IPS-20b (cell line): ENCODE measurements around the gene PDE6C.
"Not testable (repeated sequence)": the region's sequence is repeated elsewhere in the genome, so short reads cannot be mapped to it uniquely, and the experiment has no call there.

Experiments
- H3K27ac ChIP-seq: one replicate; pipeline ENCODE4 v1.5.1; 2013; ENCODE audit warnings: low read length
- H3K27me3 ChIP-seq: 2 replicates; pipeline ENCODE4 v1.6.1; 2013; ENCODE audit warnings: mild to moderate bottlenecking, low read length, inconsistent platforms; ENCODE audit not compliant: insufficient read depth
- H3K36me3 ChIP-seq: 2 replicates; pipeline ENCODE4 v1.6.1; 2013; ENCODE audit warnings: low read depth, mild to moderate bottlenecking, inconsistent platforms, low read length, moderate library complexity; ENCODE audit not compliant: insufficient read depth
- H3K4me1 ChIP-seq: 2 replicates; pipeline ENCODE4 v1.6.1; 2013; ENCODE audit warnings: mild to moderate bottlenecking, control low read depth, inconsistent platforms, low read length, moderate library complexity; ENCODE audit not compliant: insufficient read depth
- H3K4me3 ChIP-seq: 2 replicates; pipeline ENCODE4 v1.5.1; 2013; ENCODE audit warnings: mild to moderate bottlenecking, low read length, inconsistent platforms
- H3K9ac ChIP-seq: 2 replicates; pipeline ENCODE4 v1.6.1; 2013; ENCODE audit warnings: low read depth, mild to moderate bottlenecking, inconsistent platforms, low read length, moderate library complexity
- H3K9me3 ChIP-seq: 2 replicates; pipeline ENCODE4 v1.6.1; 2013; ENCODE audit warnings: mild to moderate bottlenecking, low read depth, low read length, inconsistent platforms; ENCODE audit not compliant: insufficient read depth

Gene PDE6C

DNA sequence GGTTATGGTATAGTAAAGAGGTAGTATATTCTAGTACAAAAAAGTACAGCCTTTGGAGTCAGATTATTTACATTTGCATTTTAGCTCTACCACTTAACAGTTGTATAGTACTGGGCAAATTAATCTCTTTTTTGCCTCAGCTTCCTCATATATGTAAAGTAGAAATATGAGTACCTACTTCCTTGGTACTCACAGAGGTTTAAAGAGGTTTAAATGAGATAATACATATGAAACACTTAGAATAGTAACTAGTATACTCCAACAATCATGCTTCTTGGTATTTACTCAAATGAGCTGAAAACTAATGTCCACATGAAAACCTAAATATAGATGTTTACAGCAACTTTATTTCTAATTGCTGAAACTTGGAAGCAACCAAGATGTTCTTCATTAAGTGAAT lies 75.4 kb downstream of the PDE6C start:
- Histone ChIP-seq H3K4me3 (no peak overlapping the region), H3K9me3 (no peaks in the 10 kb centered on the region), H3K9ac (no peak overlapping the region), H3K27ac (no peak overlapping the region), H3K36me3 (peaks cover 31% of the 10 kb centered on the region), H3K27me3 (no peaks in the 10 kb centered on the region), H3K4me1 (peaks cover 9% of the 10 kb centered on the region; the same call in 1 of the 2 replicates)

DNA sequence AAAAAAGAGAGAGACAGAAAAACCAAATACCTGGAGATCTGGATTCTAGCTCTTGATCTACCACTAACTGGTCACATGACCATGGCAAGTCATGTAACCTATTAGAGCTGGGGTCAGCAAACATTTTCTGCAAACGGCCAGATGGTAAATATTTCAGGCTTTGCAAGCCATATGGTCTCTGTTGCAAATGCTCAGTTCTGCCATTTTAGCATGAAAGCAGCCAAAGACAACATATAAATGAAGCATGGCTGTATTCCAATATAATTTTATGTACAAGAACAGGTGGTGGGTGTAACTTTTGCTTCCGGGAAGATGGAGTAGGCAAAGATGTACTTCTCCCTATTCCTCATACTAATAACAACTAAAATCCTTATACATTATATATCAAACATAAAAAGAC lies 83.4 kb downstream of the PDE6C start:
- no peaks in the 10 kb centered on the region for H3K9me3 ChIP-seq
- no peak overlapping the region for H3K4me3 ChIP-seq
- H3K9ac ChIP-seq, result no peak overlapping the region
- H3K4me1 ChIP-seq, result peaks cover 5% of the 10 kb centered on the region
- no peaks in the 10 kb centered on the region for H3K27me3 ChIP-seq
- peaks cover 63% of the 10 kb centered on the region for H3K36me3 ChIP-seq
- H3K27ac ChIP-seq, result no peak overlapping the region

DNA sequence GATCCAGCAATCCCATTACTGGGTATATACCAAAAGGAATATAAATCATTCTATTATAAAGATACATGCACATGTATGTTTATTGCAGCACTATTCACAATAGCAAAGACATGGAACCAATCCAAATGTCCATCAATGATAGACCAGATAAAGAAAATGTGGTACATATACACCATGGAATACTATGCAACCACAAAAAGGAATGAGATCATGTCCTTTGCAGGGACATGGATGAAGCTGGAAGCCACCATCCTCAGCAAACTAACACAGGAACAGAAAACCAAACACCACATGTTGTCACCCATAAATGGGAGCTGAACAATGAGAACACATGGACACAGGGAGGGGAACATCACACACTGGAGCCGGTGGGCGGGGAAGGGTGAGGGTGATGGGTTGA lies 84.2 kb downstream of the PDE6C start:
- not testable (repeated sequence) for H3K9ac ChIP-seq, H3K4me3 ChIP-seq, H3K4me1 ChIP-seq, H3K27ac ChIP-seq, H3K9me3 ChIP-seq, H3K27me3 ChIP-seq
- peaks cover 55% of the 10 kb centered on the region for H3K36me3 ChIP-seq

DNA sequence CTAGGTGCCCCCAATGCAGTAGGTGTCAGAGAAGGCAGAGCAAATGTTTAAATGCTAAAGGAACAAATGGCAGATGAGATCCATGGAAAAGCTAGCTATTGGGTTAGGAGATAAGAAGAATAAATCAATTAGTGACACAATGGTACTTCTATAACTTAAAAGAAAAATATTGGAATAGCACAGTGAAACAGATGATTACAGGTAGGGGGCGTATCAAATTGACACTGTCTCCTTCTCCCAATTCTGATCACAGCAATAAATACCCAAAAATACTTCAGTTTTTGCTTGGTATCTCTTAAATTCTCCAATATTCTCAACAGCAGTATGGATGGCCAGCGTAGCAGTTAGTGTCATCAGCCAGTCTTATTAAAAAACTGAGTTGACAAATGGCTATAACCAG lies 84.9 kb downstream of the PDE6C start:
- Histone ChIP-seq H3K27me3 (no peaks in the 10 kb centered on the region), H3K9me3 (no peaks in the 10 kb centered on the region), H3K4me1 (peaks cover 5% of the 10 kb centered on the region), H3K9ac (no peak overlapping the region), H3K27ac (no peak overlapping the region), H3K36me3 (peaks cover 49% of the 10 kb centered on the region), H3K4me3 (no peak overlapping the region)

DNA sequence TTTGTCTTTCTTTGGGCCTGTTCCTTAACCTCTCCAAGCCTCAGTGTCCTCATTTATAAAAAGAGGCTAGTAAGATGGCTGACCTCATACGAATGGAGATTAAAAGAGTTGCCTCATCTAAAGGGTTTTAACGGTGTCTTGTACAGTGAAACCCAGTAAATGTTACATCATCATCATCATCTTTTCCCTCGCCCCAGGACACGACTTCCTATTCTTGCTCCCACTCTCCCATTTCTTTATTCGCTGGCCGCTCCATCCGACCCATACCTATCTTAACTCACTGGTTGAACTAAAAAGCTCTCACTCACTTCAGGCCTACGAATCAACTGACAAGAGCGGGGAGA lies 89.5 kb downstream of the PDE6C start:
- no peaks in the 10 kb centered on the region for H3K27me3 ChIP-seq
- H3K9ac ChIP-seq, result peak overlapping the region; percentile 93
- H3K27ac ChIP-seq, result peak overlapping the region; percentile 73
- H3K4me1 ChIP-seq, result peaks cover 5% of the 10 kb centered on the region
- peak overlapping the region; percentile 82 for H3K4me3 ChIP-seq
- no peaks in the 10 kb centered on the region for H3K9me3 ChIP-seq
- peaks cover 22% of the 10 kb centered on the region for H3K36me3 ChIP-seq

DNA sequence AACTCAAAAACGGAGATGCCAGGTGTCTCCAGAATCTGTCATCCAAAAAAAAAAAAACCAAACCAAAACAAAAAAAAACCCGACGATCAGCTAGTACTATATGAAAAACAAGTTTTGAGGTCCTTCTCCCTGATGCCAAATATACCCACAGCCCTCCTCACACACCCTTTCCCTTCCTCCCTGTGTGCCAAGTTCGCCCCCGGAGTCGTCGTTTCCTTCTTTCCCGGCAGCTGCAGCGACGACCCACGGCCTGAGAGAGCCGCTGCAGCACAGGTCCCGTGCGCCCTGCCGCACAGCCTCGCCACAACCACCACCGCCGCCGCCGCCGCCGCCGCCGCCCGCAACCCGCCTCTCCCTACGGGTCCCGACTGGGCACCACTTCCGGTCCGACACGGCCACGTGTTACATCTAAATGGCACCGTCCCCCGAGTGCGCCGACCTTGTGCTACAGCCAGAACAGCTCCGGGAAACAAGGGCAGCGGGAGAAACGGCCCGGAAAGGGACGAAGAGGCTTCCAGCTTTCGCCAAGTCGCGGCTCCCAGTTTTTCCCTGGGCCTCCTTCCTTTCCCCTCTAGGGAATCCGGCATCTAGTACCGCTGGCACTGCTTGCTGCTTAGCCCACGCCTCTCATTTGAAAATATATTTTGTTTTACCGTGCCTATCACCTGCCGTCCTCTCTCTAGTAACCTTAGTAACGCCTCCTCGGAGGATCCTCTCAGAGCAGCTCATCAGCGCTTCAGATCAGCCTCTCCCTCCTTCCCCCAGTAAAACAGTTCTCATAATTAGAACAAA lies 90.1 kb downstream of the PDE6C start, which contains the start of gene FRA10AC1:
Gene FRA10AC1, minus strand, starts transcription at position 383 of the 792 bp plus-strand sequence. CDS start 2,486 bp downstream, outside the sequence.
- peak within 1 kb of the TSS; percentile 82 for H3K4me3 ChIP-seq
- H3K27ac ChIP-seq, result peak within 1 kb of the TSS; percentile 73
- peaks cover 18% of the 10 kb centered on the region for H3K36me3 ChIP-seq
- H3K9ac ChIP-seq, result peak within 1 kb of the TSS; percentile 93
- H3K27me3 ChIP-seq, result no peaks in the 10 kb centered on the region
- H3K4me1 ChIP-seq, result peaks cover 5% of the 10 kb centered on the region
- no peaks in the 10 kb centered on the region for H3K9me3 ChIP-seq

DNA sequence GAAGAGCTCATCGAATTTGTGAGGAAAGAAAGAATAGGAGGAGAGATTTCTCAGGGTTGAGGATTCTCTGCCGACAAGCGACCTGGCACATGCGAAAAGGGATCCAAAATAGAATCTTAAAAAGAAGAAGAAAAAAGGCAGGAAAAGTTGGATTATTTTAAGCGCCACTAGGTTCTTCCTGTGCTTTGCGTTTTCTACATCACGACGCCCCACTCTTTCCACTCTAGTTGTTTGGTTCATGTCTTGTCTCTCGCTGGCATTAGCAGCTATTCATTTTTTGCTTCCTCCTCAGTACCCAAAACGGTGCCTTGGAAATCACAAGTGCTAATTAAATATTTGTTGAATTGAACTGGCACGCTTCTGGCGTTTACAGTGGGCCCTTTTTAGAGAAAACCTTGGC lies 90.7 kb downstream of the PDE6C start:
- H3K27me3 ChIP-seq, result no peaks in the 10 kb centered on the region
- peaks cover 5% of the 10 kb centered on the region for H3K4me1 ChIP-seq
- H3K9ac ChIP-seq, result peak overlapping the region; percentile 89
- peaks cover 15% of the 10 kb centered on the region for H3K36me3 ChIP-seq
- H3K27ac ChIP-seq, result no peak overlapping the region
- H3K9me3 ChIP-seq, result no peaks in the 10 kb centered on the region
- H3K4me3 ChIP-seq, result peak overlapping the region; percentile 82

DNA sequence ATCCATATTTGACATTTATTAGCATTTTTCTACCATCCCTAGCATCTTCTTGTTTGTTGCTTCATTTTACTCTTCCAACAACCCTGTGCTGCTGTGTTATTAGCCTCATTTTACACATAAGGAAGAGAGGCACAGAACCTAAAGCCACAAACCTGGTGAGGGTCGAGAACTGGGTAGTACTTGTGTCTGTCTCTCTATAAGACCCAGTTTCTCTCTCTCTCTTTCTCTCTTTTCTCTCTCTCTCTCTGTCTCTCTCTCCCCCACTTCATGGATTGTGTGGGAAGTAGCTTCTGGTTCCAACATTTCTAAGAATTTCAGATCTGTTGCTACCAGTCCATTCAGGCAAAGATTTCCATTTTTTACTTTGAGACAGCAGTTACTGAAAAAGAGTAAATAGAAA lies 91.5 kb downstream of the PDE6C start:
- Histone ChIP-seq H3K27me3 (no peaks in the 10 kb centered on the region), H3K9me3 (no peaks in the 10 kb centered on the region), H3K4me1 (peaks cover 5% of the 10 kb centered on the region), H3K4me3 (no peak overlapping the region), H3K9ac (no peak overlapping the region), H3K27ac (no peak overlapping the region), H3K36me3 (peaks cover 7% of the 10 kb centered on the region)

DNA sequence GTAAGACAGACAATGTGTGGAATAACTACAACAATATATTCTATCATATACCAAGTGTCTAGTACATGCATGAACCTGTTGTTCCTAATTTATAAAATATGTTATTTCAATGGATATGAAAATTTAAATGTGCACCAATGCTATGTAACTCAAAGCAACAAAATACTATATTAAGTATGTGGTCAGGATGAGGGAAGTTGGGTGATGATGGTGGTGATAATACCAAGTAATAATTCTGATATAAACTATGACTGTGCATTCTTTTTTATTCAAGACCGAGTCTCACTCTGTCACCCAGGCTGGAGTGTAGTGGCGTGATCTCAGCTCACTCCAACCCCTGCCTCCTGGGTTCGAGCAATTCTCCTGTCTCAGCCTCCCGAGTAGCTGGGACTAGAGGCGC lies 92.1 kb downstream of the PDE6C start:
- Histone ChIP-seq H3K27me3 (no peaks in the 10 kb centered on the region), H3K9me3 (no peaks in the 10 kb centered on the region), H3K27ac (no peak overlapping the region)

DNA sequence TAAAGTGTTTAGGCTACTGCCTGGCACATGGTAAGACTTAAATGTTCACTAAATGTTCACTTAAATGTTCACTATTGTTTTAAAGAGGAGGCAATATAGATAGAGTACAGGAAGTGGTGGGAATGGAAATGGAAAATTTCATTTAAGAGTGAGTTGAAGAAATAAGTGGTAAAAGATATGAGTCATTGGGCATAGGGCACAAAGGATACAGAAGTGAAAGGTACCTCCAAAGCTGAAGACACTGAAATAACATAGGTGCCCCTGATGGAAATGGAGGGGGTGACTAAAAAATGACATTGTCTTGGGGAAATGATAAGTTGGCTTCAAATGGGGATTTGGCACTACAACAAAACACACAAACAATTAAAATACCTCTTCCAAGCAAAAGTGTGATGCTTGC lies 95.3 kb downstream of the PDE6C start:
- no peaks in the 10 kb centered on the region for H3K27me3 ChIP-seq
- no peak overlapping the region for H3K4me3 ChIP-seq
- H3K4me1 ChIP-seq, result no peaks in the 10 kb centered on the region; the same call in 1 of the 2 replicates
- no peaks in the 10 kb centered on the region for H3K9me3 ChIP-seq
- no peaks in the 10 kb centered on the region for H3K36me3 ChIP-seq
- no peak overlapping the region for H3K9ac ChIP-seq
- H3K27ac ChIP-seq, result no peak overlapping the region

More for the DNA sequence above, 92.1 kb downstream of the PDE6C start:
- Histone ChIP-seq H3K9ac (no peak overlapping the region), H3K4me3 (no peak overlapping the region), H3K36me3 (peaks cover under 1% of the 10 kb centered on the region), H3K4me1 (peaks cover 5% of the 10 kb centered on the region)

DNA sequence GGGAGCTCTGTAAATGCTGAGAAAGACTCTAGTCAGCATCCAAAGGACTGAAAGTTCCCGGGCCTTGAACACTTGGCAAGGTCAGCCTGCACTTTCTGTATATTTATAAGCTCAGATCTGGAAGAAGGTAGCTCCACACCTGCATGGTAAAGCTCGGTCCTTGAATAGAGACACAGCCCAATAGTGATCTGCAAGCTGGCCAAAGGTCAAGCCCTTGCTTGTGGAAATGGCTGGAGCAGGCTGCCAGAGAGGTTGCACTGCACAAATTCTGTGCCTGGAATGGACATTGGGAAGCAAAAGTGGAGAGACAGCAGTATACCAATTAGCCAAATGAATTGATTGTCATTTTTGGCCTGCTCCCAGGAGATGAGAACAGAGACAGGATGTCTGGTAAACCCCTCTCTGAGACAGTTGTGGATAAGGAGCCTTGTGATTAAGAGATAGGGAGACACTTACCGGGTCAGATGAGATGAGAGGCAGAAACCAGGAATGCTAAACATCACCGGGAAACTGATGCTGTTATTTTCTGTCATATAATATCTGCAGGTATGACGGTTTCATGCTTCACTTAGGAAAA lies 98.1 kb downstream of the PDE6C start:
- Histone ChIP-seq H3K9ac (no peak overlapping the region), H3K4me1 (no peaks in the 10 kb centered on the region), H3K27me3 (no peaks in the 10 kb centered on the region), H3K4me3 (no peak overlapping the region), H3K9me3 (no peaks in the 10 kb centered on the region), H3K36me3 (no peaks in the 10 kb centered on the region), H3K27ac (no peak overlapping the region)

DNA sequence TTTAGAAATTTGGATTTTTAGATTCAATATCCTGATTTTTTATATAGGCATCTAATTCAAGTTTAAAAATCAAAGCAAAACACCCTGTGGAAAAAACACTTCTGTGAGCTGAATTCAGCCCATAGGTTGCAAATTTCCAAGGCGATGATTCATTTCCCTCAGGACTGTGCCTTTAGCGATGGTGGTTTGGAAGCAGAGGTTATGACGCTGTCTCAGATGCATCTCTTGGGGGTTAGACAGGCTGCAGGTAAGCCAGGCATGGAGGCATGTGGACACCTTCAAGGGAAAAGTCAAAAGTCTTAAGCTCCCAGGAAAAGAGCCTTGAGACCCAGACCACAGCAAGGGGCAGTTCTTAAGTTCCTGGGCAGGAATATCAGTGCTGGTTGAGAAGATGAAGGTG lies 99.6 kb downstream of the PDE6C start:
- no peaks in the 10 kb centered on the region for H3K4me1 ChIP-seq
- no peak overlapping the region for H3K9ac ChIP-seq
- no peak overlapping the region for H3K4me3 ChIP-seq
- no peaks in the 10 kb centered on the region for H3K9me3 ChIP-seq
- no peak overlapping the region for H3K27ac ChIP-seq
- no peaks in the 10 kb centered on the region for H3K36me3 ChIP-seq
- H3K27me3 ChIP-seq, result no peaks in the 10 kb centered on the region
